Breast epithelium (tissue), 3 donors: ENCODE measurements around the gene CACNA2D4.

Source experiments
- POLR2AphosphoS5 ChIP-seq, 3 donors: sonication (generic); formaldehyde crosslinking; IDR thresholded peaks; one replicate each; pipeline ENCODE4 v1.6.1; 2017; ENCODE audit warnings: antibody characterized with exemption in 3 of 3
- TF ChIP-seq, protein P1 (sequence below), 3 donors: fragments of 450-650 bp; IDR thresholded peaks; one replicate each; pipeline ENCODE4 v1.5.1; 2016 to 2017; ENCODE audit warnings: antibody characterized with exemption in 3 of 3, mild to moderate bottlenecking in 3 of 3, moderate library complexity in 3 of 3

DNA sequence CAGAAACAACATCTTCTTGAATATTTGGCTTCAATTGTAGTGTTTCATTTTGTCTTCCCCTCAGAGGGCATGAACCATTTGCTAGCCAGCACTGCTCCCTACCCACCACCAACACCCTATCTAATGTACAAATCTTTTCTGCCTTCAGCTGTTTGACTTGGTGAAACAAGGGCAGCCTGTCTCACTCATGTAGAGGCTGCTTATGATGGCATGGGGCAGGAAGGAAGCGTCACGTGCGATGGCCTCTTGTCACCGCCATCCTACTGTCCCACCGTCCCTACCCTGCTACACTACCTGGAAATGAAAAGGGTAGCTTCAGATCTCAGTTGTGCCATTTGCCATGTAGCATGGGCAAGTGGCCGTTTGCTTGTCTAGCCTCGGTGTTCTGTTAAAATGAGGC, 128.0 kb downstream of the CACNA2D4 start:
- TF ChIP-seq, protein P1, sequence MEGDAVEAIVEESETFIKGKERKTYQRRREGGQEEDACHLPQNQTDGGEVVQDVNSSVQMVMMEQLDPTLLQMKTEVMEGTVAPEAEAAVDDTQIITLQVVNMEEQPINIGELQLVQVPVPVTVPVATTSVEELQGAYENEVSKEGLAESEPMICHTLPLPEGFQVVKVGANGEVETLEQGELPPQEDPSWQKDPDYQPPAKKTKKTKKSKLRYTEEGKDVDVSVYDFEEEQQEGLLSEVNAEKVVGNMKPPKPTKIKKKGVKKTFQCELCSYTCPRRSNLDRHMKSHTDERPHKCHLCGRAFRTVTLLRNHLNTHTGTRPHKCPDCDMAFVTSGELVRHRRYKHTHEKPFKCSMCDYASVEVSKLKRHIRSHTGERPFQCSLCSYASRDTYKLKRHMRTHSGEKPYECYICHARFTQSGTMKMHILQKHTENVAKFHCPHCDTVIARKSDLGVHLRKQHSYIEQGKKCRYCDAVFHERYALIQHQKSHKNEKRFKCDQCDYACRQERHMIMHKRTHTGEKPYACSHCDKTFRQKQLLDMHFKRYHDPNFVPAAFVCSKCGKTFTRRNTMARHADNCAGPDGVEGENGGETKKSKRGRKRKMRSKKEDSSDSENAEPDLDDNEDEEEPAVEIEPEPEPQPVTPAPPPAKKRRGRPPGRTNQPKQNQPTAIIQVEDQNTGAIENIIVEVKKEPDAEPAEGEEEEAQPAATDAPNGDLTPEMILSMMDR (IDR thresholded peaks at IDR 0.05): no peak
- TF ChIP-seq POLR2AphosphoS5 (IDR thresholded peaks at IDR 0.05): no peak
